Transverse colon (tissue), 4 donors: ENCODE results near the gene COTL1.

ENCODE experiments used
- POLR2A ChIP-seq: fragments of 450-650 bp; IDR thresholded peaks from one replicate; pipeline ENCODE4 v1.6.1; 2016; ENCODE audit warnings: antibody characterized with exemption, mild to moderate bottlenecking, moderate library complexity
- POLR2AphosphoS5 ChIP-seq, 3 donors: sonication (generic); formaldehyde crosslinking; IDR thresholded peaks; one replicate each; pipeline ENCODE4 v1.6.1; 2016; ENCODE audit warnings: antibody characterized with exemption in 3 of 3
- TF ChIP-seq, protein P1 (sequence below), 5 experiments: fragments of 200-600 bp in 3 of 5; fragments of 450-650 bp in 2 of 5; sonication (generic) in 3 of 5; IDR thresholded peaks; 1 replicate in 2 of 5; 2 replicates in 3 of 5; pipeline ENCODE4 v1.5.1; 2016 to 2017; ENCODE audit warnings: antibody characterized with exemption in 5 of 5, inconsistent platforms in 3 of 5, mild to moderate bottlenecking in 2 of 5, moderate library complexity in 1 of 5

DNA sequence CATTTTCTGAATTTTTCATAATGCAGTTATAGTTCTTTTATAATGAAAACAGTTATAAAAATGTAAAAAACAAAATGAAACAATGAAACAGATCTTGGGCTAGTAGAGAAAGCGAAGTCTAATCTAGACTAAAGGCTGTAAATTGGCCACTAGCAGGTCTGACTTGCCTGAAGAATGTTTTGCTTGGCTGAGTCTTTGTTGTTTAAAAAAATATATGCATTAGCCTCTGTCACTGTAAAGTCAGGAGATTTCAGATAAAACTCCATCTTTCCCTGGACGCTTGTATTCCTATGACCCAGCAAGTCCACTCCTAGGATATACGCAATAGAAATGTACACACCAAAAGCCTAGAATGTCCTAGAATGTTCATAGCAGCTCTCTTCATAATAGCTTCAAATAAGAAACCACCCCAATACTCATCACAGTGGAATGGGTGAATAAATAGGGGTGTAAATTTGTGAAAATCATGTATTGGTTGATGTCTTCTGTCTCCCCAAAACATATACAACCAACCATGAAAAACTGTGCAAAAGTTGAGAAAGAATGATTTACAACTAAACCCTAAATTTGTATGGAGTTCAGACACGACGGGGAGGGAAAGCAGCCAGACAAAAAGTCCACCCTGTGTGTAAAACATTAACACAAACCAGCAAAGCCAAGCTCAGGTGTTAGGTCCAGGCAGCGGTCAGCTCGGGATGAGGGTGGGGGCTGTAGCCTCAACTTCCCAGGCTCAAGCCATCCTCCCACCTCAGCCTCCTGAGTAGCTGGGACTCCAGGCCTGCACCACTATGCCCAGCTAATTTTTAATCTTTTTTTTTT lies 75.7 kb downstream of the COTL1 start:
- TF ChIP-seq, protein P1, sequence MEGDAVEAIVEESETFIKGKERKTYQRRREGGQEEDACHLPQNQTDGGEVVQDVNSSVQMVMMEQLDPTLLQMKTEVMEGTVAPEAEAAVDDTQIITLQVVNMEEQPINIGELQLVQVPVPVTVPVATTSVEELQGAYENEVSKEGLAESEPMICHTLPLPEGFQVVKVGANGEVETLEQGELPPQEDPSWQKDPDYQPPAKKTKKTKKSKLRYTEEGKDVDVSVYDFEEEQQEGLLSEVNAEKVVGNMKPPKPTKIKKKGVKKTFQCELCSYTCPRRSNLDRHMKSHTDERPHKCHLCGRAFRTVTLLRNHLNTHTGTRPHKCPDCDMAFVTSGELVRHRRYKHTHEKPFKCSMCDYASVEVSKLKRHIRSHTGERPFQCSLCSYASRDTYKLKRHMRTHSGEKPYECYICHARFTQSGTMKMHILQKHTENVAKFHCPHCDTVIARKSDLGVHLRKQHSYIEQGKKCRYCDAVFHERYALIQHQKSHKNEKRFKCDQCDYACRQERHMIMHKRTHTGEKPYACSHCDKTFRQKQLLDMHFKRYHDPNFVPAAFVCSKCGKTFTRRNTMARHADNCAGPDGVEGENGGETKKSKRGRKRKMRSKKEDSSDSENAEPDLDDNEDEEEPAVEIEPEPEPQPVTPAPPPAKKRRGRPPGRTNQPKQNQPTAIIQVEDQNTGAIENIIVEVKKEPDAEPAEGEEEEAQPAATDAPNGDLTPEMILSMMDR (IDR thresholded peaks at IDR 0.05): no peak
- TF ChIP-seq POLR2AphosphoS5 (IDR thresholded peaks at IDR 0.05) (no peak), POLR2A (no peak)
